HG02870 (cell line): Measurements from ENCODE around the gene PLCL2.

Source experiments
- ATAC-seq: cut with Tn5 transposase; IDR thresholded peaks from one replicate; pipeline ENCODE4 v1.9.1; 2021; ENCODE audit warnings: mild to moderate bottlenecking, moderate library complexity; ENCODE audit not compliant: unreplicated experiment

PLCL2 gene

GRCh38 chr3:16912400-16913263 is 27.9 kb downstream of the PLCL2 start:
- peak; percentile 93 for ATAC-seq

- ATAC-seq: no peak
Measured at GRCh38 chr3:16913264-16913580, 28.5 kb downstream of the PLCL2 start.

- ATAC-seq: no peak
Measured at GRCh38 chr3:16916840-16917239, 32.1 kb downstream of the PLCL2 start.

GRCh38 chr3:16917256-16917935 is 32.6 kb downstream of the PLCL2 start:
- ATAC-seq: no peak

- no peak for ATAC-seq
Measured at GRCh38 chr3:16917980-16918682, 33.4 kb downstream of the PLCL2 start.

GRCh38 chr3:16918683-16919025 is 33.9 kb downstream of the PLCL2 start:
- no peak for ATAC-seq

- no peak for ATAC-seq
Measured at GRCh38 chr3:16923112-16923511, 38.4 kb downstream of the PLCL2 start.

GRCh38 chr3:16927485-16927884 is 42.7 kb downstream of the PLCL2 start:
- no peak for ATAC-seq

GRCh38 chr3:16928386-16929132 is 43.8 kb downstream of the PLCL2 start:
- peak; percentile 46 for ATAC-seq

GRCh38 chr3:16929311-16929710 is 44.6 kb downstream of the PLCL2 start:
- no peak for ATAC-seq

- peak; percentile 46 for ATAC-seq
Measured at GRCh38 chr3:16932877-16933276, 48.1 kb downstream of the PLCL2 start.

- no peak for ATAC-seq
Measured at GRCh38 chr3:16935781-16936180, 51.0 kb downstream of the PLCL2 start.

GRCh38 chr3:16936233-16936632 is 51.5 kb downstream of the PLCL2 start:
- ATAC-seq: no peak

GRCh38 chr3:16936676-16937230 is 52.0 kb downstream of the PLCL2 start:
- ATAC-seq: no peak

GRCh38 chr3:16937326-16937845 is 52.6 kb downstream of the PLCL2 start:
- ATAC-seq: no peak

- no peak for ATAC-seq
Measured at GRCh38 chr3:16940769-16941700, 56.3 kb downstream of the PLCL2 start.

GRCh38 chr3:16942955-16943354 is 58.2 kb downstream of the PLCL2 start:
- ATAC-seq: no peak

- ATAC-seq: no peak
Measured at GRCh38 chr3:16943857-16944256, 59.1 kb downstream of the PLCL2 start.

GRCh38 chr3:16944356-16944755 is 59.6 kb downstream of the PLCL2 start:
- ATAC-seq: no peak

GRCh38 chr3:16945330-16945729 is 60.6 kb downstream of the PLCL2 start:
- ATAC-seq: no peak
